Neural cell (in vitro differentiated cells): ENCODE data around the gene CISH. TPM values are rescaled to one million over a fixed set of nuclear protein-coding genes. Genes with fewer than 3 reads are reported as not detected.

Experiments used
- H2AFZ ChIP-seq: fragments of 200-600, 300-800 bp; sonication (generic), shearing (Covaris generic); 2 replicates; pipeline ENCODE4 v1.6.0; 2014; ENCODE audit warnings: low read depth, mild to moderate bottlenecking, antibody characterized with exemption, low read length, moderate library complexity
- H3F3A ChIP-seq: fragments of 200-600 bp; shearing (Covaris generic); 2 replicates; pipeline ENCODE4 v1.6.1; 2016; ENCODE audit warnings: mild to moderate bottlenecking, moderate library complexity, mixed read lengths, antibody characterized with exemption, low read length; ENCODE audit not compliant: insufficient read depth, poor library complexity, severe bottlenecking
- H3K27ac ChIP-seq: fragments of 200-600, 300-800 bp; sonication (generic), shearing (Covaris generic); 2 replicates; pipeline ENCODE4 v1.5.1; 2014; ENCODE audit warnings: mild to moderate bottlenecking, low read length, moderate library complexity
- H3K27me3 ChIP-seq: fragments of 300-800, 200-600 bp; sonication (generic), shearing (Covaris generic); 2 replicates; pipeline ENCODE4 v1.6.0; 2014; ENCODE audit warnings: mild to moderate bottlenecking, low read depth, low read length, moderate library complexity; ENCODE audit not compliant: insufficient read depth
- H3K36me3 ChIP-seq: fragments of 300-800, 200-600 bp; sonication (generic), shearing (Covaris generic); 2 replicates; pipeline ENCODE4 v1.5.1; 2014; ENCODE audit warnings: mild to moderate bottlenecking, antibody characterized with exemption, low read length, moderate library complexity; ENCODE audit not compliant: insufficient read depth
- H3K4me2 ChIP-seq: fragments of 300-800, 200-600 bp; sonication (generic), shearing (Covaris generic); 2 replicates; pipeline ENCODE4 v1.6.0; 2014; ENCODE audit warnings: mild to moderate bottlenecking, low read length
- H3K4me3 ChIP-seq: fragments of 300-800, 200-600 bp; sonication (generic), shearing (Covaris generic); 2 replicates; pipeline ENCODE4 v1.5.1; 2014; ENCODE audit warnings: mild to moderate bottlenecking, low read length, moderate library complexity
- H3K79me2 ChIP-seq: fragments of 200-600 bp; shearing (Covaris generic); replicated peaks from 2 replicates; pipeline ENCODE4 v1.6.0; 2014; ENCODE audit warnings: mild to moderate bottlenecking, low read length, moderate library complexity; ENCODE audit not compliant: insufficient read depth
- H3K9ac ChIP-seq: fragments of 300-800, 200-600 bp; sonication (generic), shearing (Covaris generic); 2 replicates; pipeline ENCODE4 v1.6.1; 2016; ENCODE audit warnings: mild to moderate bottlenecking, low read length, mixed read lengths
- H3K9me2 ChIP-seq: fragments of 200-600 bp; shearing (Covaris generic); 2 replicates; pipeline ENCODE4 v1.6.1; 2016; ENCODE audit warnings: mild to moderate bottlenecking, low read length, mixed read lengths; ENCODE audit not compliant: insufficient read depth
- H3K9me3 ChIP-seq: fragments of 200-600, 300-800 bp; sonication (generic), shearing (Covaris generic); 2 replicates; pipeline ENCODE4 v1.6.1; 2016; ENCODE audit warnings: mild to moderate bottlenecking, mixed run types, low read length, moderate library complexity, mixed read lengths
- H4K20me1 ChIP-seq: fragments of 200-600 bp; shearing (Covaris generic); 2 replicates; pipeline ENCODE4 v1.6.1; 2016; ENCODE audit warnings: mild to moderate bottlenecking, mixed run types; ENCODE audit not compliant: insufficient read depth
- CTCF ChIP-seq: fragments of 450-650 bp; IDR thresholded peaks from 2 replicates; pipeline ENCODE4 v1.5.1; 2014; ENCODE audit warnings: antibody characterized with exemption, mild to moderate bottlenecking, moderate library complexity; ENCODE audit not compliant: poor library complexity, severe bottlenecking
- EP300 ChIP-seq: fragments of 450-650 bp; conservative IDR thresholded peaks from 2 replicates; pipeline ENCODE4 v1.6.1; 2014; ENCODE audit warnings: antibody characterized with exemption, mild to moderate bottlenecking, moderate library complexity; ENCODE audit not compliant: poor library complexity, severe bottlenecking
- EZH2 ChIP-seq: fragments of 200-600, 300-800 bp; shearing (Covaris generic), sonication (generic); IDR thresholded peaks from 2 replicates; pipeline ENCODE4 v1.6.1; 2014; ENCODE audit warnings: antibody characterized with exemption, low read length, borderline replicate concordance, mild to moderate bottlenecking; ENCODE audit not compliant: insufficient read depth, poor library complexity, severe bottlenecking
- MXI1 ChIP-seq: fragments of 450-650 bp; conservative IDR thresholded peaks from 2 replicates; pipeline ENCODE4 v1.6.1; 2014; ENCODE audit warnings: antibody characterized with exemption, mild to moderate bottlenecking; ENCODE audit not compliant: poor library complexity, severe bottlenecking
- POLR2AphosphoS5 ChIP-seq: IDR thresholded peaks from 2 replicates; pipeline ENCODE4 v1.6.1; 2012
- RAD21 ChIP-seq: fragments of 450-650 bp; conservative IDR thresholded peaks from 2 replicates; pipeline ENCODE4 v1.6.1; 2014; ENCODE audit warnings: antibody characterized with exemption, mild to moderate bottlenecking, moderate library complexity
- REST ChIP-seq: IDR thresholded peaks from 2 replicates; pipeline ENCODE4 v1.6.1; 2012; ENCODE audit warnings: borderline replicate concordance
- TAF1 ChIP-seq: IDR thresholded peaks from 2 replicates; pipeline ENCODE4 v1.6.1; 2012; ENCODE audit warnings: low read depth
- polyA plus RNA-seq: library from polyadenylated mRNA; depleted of rRNA; stranded (reverse); fragments of >200 nt; gene quantifications from 2 replicates; pipeline ENCODE4 v1.2.3, GENCODE V29; 2014

Gene CISH
- polyA plus RNA-seq, 1 donor from 2014 or later = not detected

DNA sequence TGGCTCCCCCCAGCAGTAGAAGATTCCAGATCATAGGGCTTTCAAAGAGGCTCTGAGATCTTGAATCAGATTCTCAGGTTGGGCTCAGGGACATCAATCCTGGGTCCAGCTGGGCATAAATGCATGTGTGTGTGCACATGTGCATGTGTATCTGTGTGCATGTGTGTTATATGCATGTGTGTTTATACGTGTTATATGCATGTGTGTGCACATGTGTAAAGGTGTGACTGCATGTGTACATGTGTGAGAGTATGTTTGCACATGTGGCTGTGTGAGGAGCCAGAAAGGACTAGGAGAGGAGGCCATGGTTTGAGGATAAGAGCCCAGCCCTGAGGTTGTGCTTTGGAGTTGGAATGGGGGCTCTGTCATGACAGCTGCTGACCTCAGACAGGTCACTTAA is 3.6 kb upstream of the CISH start:
- Histone ChIP-seq H3K27ac (no peak overlapping the region), H2AFZ (no peak overlapping the region)

GRCh38 chr3:50612970-50613846 is 1.6 kb upstream of the CISH start:
- no peak overlapping the region for H3K4me3 ChIP-seq
- H4K20me1 ChIP-seq = no peaks in the 10 kb centered on the region
- no peaks in the 10 kb centered on the region for H3K9me2 ChIP-seq
- H3K36me3 ChIP-seq = no peaks in the 10 kb centered on the region
- no peak overlapping the region for H3K4me2 ChIP-seq
- peaks cover 5% of the 10 kb centered on the region for H3F3A ChIP-seq
- H2AFZ ChIP-seq = no peak overlapping the region
- peaks cover 14% of the 10 kb centered on the region for H3K27me3 ChIP-seq
- no peaks in the 10 kb centered on the region for H3K9me3 ChIP-seq
- no peak overlapping the region for H3K27ac ChIP-seq
- H3K9ac ChIP-seq = no peak overlapping the region
- no peaks in the 10 kb centered on the region for H3K79me2 ChIP-seq
- TF ChIP-seq MXI1 = no peak
- TF ChIP-seq REST = no peak
- TF ChIP-seq EP300 = no peak
- TF ChIP-seq RAD21 = no peak
- TF ChIP-seq POLR2AphosphoS5 = no peak
- no peak for TF ChIP-seq EZH2

More for the DNA sequence above, 3.6 kb upstream of the CISH start:
- Histone ChIP-seq H3K9ac (no peak overlapping the region), H3K79me2 (no peaks in the 10 kb centered on the region), H4K20me1 (no peaks in the 10 kb centered on the region), H3K4me3 (no peak overlapping the region), H3K27me3 (peaks cover 14% of the 10 kb centered on the region), H3K4me2 (no peak overlapping the region), H3K9me3 (no peaks in the 10 kb centered on the region), H3K36me3 (no peaks in the 10 kb centered on the region), H3F3A (peaks cover 5% of the 10 kb centered on the region), H3K9me2 (no peaks in the 10 kb centered on the region)
- TF ChIP-seq CTCF (no peak), POLR2AphosphoS5 (no peak), TAF1 (no peak), RAD21 (no peak), REST (no peak), EP300 (no peak)
